HG03045 (cell line): Measurements from ENCODE around the gene FAM151A.
"Not testable (repeated sequence)": the region's sequence is repeated elsewhere in the genome, so short reads cannot be mapped to it uniquely, and the experiment has no call there.

Source experiments
- ATAC-seq: cut with Tn5 transposase; IDR thresholded peaks from one replicate; pipeline ENCODE4 v1.9.1; 2021; ENCODE audit warnings: mild to moderate bottlenecking, moderate library complexity; ENCODE audit not compliant: unreplicated experiment

Gene FAM151A

GRCh38 chr1:54636461-54637446 lies 13.4 kb upstream of the FAM151A start:
- not testable (repeated sequence) for ATAC-seq

GRCh38 chr1:54635804-54636203 lies 12.5 kb upstream of the FAM151A start:
- not testable (repeated sequence) for ATAC-seq

GRCh38 chr1:54627196-54627595 lies 3.9 kb upstream of the FAM151A start:
- ATAC-seq, result no peak

- ATAC-seq, result no peak
Measured at GRCh38 chr1:54624466-54625464, 1.4 kb upstream of the FAM151A start.

GRCh38 chr1:54619749-54620148 lies 3.6 kb downstream of the FAM151A start:
- no peak for ATAC-seq

- ATAC-seq, result no peak
Measured at GRCh38 chr1:54615531-54616279, 7.6 kb downstream of the FAM151A start.

GRCh38 chr1:54614563-54614962 lies 8.8 kb downstream of the FAM151A start:
- no peak for ATAC-seq

GRCh38 chr1:54614024-54614423 lies 9.3 kb downstream of the FAM151A start:
- no peak for ATAC-seq

GRCh38 chr1:54611621-54612020 lies 11.7 kb downstream of the FAM151A start:
- no peak for ATAC-seq

GRCh38 chr1:54610601-54611580 lies 12.4 kb downstream of the FAM151A start:
- no peak for ATAC-seq

- ATAC-seq, result no peak
Measured at GRCh38 chr1:54610048-54610447, 13.3 kb downstream of the FAM151A start.

GRCh38 chr1:54609301-54609921 lies 13.9 kb downstream of the FAM151A start:
- ATAC-seq, result no peak

GRCh38 chr1:54608566-54609230 lies 14.6 kb downstream of the FAM151A start:
- no peak for ATAC-seq

GRCh38 chr1:54607821-54608565 lies 15.3 kb downstream of the FAM151A start:
- no peak for ATAC-seq

GRCh38 chr1:54606990-54607325 lies 16.4 kb downstream of the FAM151A start:
- ATAC-seq, result no peak

GRCh38 chr1:54606096-54606989 lies 17.0 kb downstream of the FAM151A start:
- ATAC-seq, result no peak
